ENCODE results near the gene MTCL3.

- TF ChIP-seq, protein P1, sequence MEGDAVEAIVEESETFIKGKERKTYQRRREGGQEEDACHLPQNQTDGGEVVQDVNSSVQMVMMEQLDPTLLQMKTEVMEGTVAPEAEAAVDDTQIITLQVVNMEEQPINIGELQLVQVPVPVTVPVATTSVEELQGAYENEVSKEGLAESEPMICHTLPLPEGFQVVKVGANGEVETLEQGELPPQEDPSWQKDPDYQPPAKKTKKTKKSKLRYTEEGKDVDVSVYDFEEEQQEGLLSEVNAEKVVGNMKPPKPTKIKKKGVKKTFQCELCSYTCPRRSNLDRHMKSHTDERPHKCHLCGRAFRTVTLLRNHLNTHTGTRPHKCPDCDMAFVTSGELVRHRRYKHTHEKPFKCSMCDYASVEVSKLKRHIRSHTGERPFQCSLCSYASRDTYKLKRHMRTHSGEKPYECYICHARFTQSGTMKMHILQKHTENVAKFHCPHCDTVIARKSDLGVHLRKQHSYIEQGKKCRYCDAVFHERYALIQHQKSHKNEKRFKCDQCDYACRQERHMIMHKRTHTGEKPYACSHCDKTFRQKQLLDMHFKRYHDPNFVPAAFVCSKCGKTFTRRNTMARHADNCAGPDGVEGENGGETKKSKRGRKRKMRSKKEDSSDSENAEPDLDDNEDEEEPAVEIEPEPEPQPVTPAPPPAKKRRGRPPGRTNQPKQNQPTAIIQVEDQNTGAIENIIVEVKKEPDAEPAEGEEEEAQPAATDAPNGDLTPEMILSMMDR (conservative IDR thresholded peaks at IDR 0.05; ENCODE audit: low read length), result no peak
- TF ChIP-seq EZH2phosphoT487 (IDR thresholded peaks at IDR 0.05; ENCODE audit: borderline replicate concordance, low read depth, low read length), result no peak
Observed at GRCh38 chr6:127441881-127442280, 77.3 kb downstream of the MTCL3 start.

Measured in OCI-LY7 (cell line).